Stimulated activated CD8-positive, alpha-beta memory T cell treated with anti-CD3 and anti-CD28 coated beads, Interleukin-15, amount 100 ng/mL, for 4 hours (primary cell): ENCODE data around the gene SLC5A4.
"Not testable (repeated sequence)": the region's sequence is repeated elsewhere in the genome, so short reads cannot be mapped to it uniquely, and the experiment has no call there.

Experiments
- DNase-seq, 2 donors: peaks; one replicate each; pipeline ENCODE4 v3.0.0-alpha.2; 2020; ENCODE audit warnings: low read depth in 2 of 2

The SLC5A4 gene

GRCh38 chr22:32255217-32255616, at the start of gene SLC5A4:
SLC5A4 (minus strand) TSS chr22:32255347; CDS start chr22:32255329, 18 bp downstream.
- no peak for DNase-seq

DNA sequence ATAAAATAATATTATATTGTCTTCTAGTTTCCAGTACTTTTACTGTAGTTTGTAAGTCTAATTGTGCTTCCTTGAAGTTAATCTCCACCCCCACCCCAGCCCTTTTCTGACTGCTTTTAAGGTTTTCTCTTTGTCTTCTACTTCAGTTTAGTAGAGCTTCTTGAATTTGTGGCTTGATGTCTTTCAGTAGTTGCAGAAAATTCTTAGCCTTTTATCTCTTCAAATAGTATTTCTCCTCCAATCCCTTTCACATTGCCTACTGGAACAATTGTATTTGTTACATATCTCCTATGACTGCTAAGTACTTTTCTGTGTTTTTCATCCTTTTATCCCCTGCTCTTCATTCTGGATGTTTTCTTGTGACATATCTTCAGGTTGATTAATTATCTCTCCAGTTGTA, 38.8 kb upstream of the SLC5A4 start:
- not testable (repeated sequence) for DNase-seq

GRCh38 chr22:32286290-32286840, 31.2 kb upstream of the SLC5A4 start:
- no peak for DNase-seq

DNA sequence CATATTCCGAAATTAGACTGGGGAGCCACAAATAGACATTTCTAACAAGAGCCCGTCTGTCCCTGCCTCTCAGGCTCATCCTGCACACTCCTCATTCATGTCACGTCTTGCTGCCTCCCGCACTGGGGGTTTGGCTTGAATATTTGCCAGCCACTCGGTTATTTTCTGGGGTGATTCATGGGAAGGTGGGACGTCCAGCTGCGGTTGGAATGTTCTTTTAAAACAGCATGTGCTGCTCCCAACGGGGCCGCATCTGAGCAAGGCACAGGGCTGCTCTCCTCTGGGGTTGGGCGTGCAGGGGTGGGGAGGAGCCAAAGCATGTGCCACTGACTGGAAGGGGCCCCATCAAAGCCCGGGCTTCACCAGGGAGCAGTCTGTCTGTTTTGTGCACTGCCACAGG, 25.9 kb upstream of the SLC5A4 start:
- no peak for DNase-seq

DNA sequence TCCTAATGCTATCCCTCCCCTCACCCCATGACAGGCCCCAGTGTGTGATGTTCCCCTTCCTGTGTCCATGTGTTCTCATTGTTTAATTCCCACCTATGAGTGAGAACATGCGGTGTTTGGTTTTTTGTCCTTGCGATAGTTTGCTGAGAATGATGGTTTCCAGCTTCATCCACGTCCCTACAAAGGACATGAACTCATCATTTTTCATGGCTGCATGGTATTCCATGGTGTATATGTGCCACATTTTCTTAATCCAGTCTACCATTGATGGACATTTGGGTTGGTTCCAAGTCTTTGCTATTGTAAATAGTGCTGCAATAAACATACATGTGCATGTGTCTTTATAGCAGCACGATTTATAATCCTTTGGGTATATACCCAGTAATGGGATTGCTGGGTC, 20.2 kb upstream of the SLC5A4 start:
- DNase-seq = not testable (repeated sequence)

GRCh38 chr22:32271389-32271788, 16.2 kb upstream of the SLC5A4 start:
- no peak for DNase-seq

GRCh38 chr22:32270641-32271369, 15.7 kb upstream of the SLC5A4 start:
- no peak for DNase-seq

DNA sequence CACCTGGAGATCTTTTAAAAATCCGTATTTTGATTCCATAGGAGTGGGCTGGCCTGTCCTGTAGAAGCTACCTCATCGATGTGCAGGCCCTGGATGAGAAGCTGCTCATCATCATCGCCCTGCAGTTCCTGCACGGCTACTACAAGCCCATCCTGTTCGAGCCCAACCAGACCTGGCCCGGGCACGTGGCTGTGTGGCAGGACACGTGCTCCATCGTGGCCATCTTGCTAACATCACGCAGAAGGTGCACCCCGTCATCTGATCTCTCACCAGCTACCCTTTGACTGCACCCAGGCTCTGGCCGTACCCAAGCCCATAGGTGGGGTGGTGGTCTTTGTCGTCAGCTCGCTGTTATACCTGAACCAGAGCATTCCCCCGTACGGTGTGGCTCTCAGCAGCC, 14.2 kb upstream of the SLC5A4 start:
- DNase-seq = no peak

DNA sequence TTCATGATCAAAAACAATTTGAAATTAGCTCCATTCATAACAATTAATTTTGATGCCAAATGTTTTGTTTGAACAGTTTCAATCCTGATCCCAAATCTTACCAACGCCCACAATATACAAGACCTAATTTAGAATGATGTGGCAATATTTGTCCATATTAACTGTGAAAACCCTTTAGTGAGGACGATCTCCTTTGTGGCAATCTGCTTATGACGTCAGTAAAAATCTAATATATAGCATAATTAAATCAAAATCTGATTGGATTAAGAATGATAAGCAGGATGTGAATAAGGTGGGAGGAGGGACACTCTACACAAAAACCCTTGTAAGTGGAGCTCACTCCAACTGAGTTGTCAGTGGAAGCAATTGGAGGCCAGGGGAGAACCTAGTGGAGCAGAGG, 11.9 kb upstream of the SLC5A4 start:
- no peak for DNase-seq

- peak; percentile 12 to 56 for DNase-seq
These were observed 11.0 kb upstream of the SLC5A4 start for GRCh38 chr22:32265882-32266767.

DNA sequence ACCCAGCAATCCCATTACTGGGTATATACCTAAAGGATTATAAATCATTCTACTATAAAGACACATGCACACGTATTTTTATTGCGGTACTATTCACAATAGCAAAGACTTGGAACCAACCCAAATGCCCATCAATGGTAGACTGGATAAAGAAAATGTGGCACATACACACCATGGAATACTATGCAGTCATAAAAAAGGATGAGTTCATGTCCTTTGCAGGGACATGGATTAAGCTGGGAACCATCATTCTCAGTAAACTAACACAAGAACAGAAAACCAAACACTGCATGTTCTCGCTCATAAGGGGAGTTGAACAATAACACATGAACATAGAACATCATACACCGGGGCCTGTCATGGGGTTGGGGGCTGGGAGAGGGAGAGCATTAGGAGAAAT, 8.5 kb upstream of the SLC5A4 start:
- not testable (repeated sequence) for DNase-seq

- DNase-seq = no peak
These were observed 6.2 kb upstream of the SLC5A4 start for GRCh38 chr22:32261306-32261705.

- no peak for DNase-seq
These were observed 3.6 kb upstream of the SLC5A4 start for GRCh38 chr22:32258791-32259190.

GRCh38 chr22:32255726-32256125, 579 bp upstream of the SLC5A4 start:
- no peak for DNase-seq

DNA sequence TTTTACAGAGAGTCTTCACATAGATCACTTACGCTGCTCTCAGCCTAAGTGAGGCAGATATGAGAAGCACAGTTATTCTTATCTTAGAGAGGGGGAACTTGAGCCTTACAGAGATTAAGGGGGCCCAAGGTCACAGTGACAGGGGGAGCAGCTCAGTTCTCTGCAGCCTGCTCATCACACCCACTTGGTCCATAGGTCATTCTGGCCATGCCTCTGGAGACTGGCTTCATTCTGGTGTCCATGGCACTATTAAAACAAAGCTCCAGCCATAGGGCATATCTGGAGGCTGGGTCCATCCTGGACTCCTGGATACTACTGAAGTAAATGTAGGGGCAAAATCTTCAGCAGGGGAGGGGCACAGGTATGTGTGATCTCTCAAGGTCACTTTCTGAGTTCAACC, 5.9 kb downstream of the SLC5A4 start:
- no peak for DNase-seq

GRCh38 chr22:32248276-32248675, 6.9 kb downstream of the SLC5A4 start:
- no peak for DNase-seq

DNA sequence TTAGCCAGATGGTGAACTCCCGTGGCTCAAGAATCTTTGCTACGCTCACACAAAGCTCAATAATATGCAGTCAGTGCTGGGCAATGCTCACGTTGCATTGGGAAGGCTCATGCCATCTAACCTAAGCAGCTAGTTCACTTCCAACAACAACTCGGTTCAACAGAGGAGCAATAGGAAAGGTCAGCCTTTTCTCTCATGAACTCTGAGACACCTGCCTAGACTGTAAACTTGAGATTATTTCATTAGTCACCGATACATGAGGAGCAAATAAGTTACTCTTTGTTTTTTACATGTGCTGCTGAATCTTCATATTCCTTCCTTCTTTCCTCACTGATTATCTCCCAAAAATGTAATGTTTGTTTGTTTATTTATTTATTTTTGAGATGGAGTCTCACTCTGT, 9.0 kb downstream of the SLC5A4 start:
- no peak for DNase-seq

- DNase-seq = no peak
These were observed 10.1 kb downstream of the SLC5A4 start for GRCh38 chr22:32245042-32245441.

DNA sequence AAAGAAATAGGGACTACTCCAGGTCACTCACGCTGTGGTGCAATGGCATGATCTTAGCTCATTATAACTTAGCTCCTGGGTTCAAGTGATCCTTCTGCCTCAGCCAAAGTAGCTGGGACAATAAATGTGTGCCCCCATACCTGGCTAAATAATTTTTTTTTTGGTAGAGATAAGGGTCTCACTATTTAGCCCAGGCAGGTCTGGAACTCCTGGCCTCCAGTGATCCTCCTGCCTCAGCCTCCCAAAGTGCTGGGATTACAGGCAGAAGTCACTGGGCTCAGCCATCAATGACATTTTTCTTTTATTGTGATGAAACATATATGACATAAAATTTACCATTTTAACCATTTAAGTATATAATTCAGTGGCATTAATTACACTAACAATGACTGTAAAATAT, 10.6 kb downstream of the SLC5A4 start:
- DNase-seq = no peak

DNA sequence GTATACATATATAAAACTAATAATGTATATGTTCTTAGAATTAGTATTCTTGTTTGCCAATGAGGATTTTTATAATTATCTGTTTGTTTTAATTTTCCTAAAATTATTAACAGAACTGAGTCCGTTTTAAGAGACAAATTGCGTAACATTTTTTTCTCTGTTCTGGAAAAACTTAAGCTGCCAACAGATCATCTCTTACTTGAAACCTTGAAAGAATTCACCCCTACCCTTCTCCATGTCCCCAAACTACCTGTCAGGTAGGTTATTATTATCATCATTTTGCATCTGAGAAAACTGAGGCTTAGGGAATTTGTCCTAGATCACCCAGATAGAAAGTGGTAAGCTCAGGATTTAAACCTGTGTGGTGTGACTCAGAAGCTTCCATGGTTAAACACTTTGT, 14.7 kb downstream of the SLC5A4 start:
- no peak for DNase-seq

- no peak for DNase-seq
These were observed 17.2 kb downstream of the SLC5A4 start for GRCh38 chr22:32237906-32238305.

GRCh38 chr22:32236970-32237369, 18.2 kb downstream of the SLC5A4 start:
- no peak for DNase-seq

DNA sequence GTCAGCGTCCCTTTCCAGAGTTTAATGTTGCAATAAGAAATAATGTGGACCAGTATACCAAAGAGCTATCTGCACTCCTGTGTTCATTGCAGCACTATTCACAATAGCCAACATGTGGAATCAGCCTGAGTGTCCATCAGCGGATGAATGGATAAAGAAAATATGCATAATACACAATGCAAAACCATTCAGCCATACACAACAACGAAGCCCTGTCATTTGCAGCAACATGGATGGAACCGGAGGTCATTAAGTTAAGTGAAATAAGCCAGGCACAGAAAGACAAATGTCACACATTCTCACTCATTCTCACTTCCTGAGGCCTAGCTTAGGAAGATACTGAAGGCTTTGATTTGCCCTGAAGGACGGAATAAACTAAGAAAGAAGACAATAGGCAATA, 22.1 kb downstream of the SLC5A4 start:
- DNase-seq = no peak
